CD4-positive, CD25-positive, alpha-beta regulatory T cell (primary cell): Measurements from ENCODE around the gene CCDC28A. TPM values are rescaled to one million over a fixed set of nuclear protein-coding genes. Genes with fewer than 3 reads are reported as not detected.
"Not testable (repeated sequence)": the region's sequence is repeated elsewhere in the genome, so short reads cannot be mapped to it uniquely, and the experiment has no call there.

Source experiments
- ATAC-seq, 2 donors: fragments of 150-1000 bp; cut with Tn5 transposase; one replicate each; pipeline ENCODE4 v1.10.0; 2021; ENCODE audit warnings: low read depth in 2 of 2, moderate number of reproducible peaks in 2 of 2, moderate library complexity in 1 of 2
- DNase-seq, 3 donors: peaks; one replicate each; pipeline versions ENCODE4 v3.0.0 to v3.0.0-alpha.2; 2012 to 2022; ENCODE audit warnings: mixed read lengths in 1 of 3
- H3K27ac ChIP-seq: one replicate; pipeline ENCODE4 v1.7.0; 2013; ENCODE audit warnings: mild to moderate bottlenecking, low read length; ENCODE audit not compliant: insufficient read depth, poor library complexity, severe bottlenecking
- H3K27me3 ChIP-seq: one replicate; pipeline ENCODE4 v1.7.0; 2013; ENCODE audit warnings: low read length; ENCODE audit not compliant: control insufficient read depth, insufficient read depth
- H3K36me3 ChIP-seq: one replicate; pipeline ENCODE4 v1.7.0; 2013; ENCODE audit warnings: mild to moderate bottlenecking, low read length, moderate library complexity; ENCODE audit not compliant: control insufficient read depth, insufficient read depth
- H3K4me1 ChIP-seq: 2 replicates; pipeline ENCODE4 v1.7.0; 2013; ENCODE audit warnings: mild to moderate bottlenecking, low read length; ENCODE audit not compliant: insufficient read depth, control insufficient read depth, poor library complexity, severe bottlenecking
- H3K4me3 ChIP-seq: one replicate; pipeline ENCODE4 v1.7.0; 2013; ENCODE audit warnings: low read depth, mild to moderate bottlenecking, low read length, moderate library complexity
- H3K9me3 ChIP-seq, 2 experiments: 1 replicate in 1 of 2; 2 replicates in 1 of 2; pipeline ENCODE4 v1.7.0; 2013; ENCODE audit warnings: low read length in 2 of 2, mild to moderate bottlenecking in 1 of 2, moderate library complexity in 1 of 2; ENCODE audit not compliant: control insufficient read depth in 2 of 2
- H3K27ac Mint-ChIP-seq, 3 donors: one replicate each; pipeline ENCODE4 v1.8.0; 2020 to 2022; ENCODE audit warnings: mild to moderate bottlenecking in 3 of 3, mixed read lengths in 3 of 3, moderate library complexity in 2 of 3
- H3K27me3 Mint-ChIP-seq: one replicate; pipeline ENCODE4 v1.8.0; 2022; ENCODE audit warnings: mild to moderate bottlenecking, mixed read lengths
- H3K36me3 Mint-ChIP-seq: one replicate; pipeline ENCODE4 v1.8.0; 2020; ENCODE audit warnings: mixed read lengths
- H3K4me1 Mint-ChIP-seq, 4 donors: one replicate each; pipeline ENCODE4 v1.8.0; 2020 to 2022; ENCODE audit warnings: mixed read lengths in 4 of 4, mild to moderate bottlenecking in 1 of 4
- H3K4me3 Mint-ChIP-seq, 4 donors: one replicate each; pipeline ENCODE4 v1.8.0; 2020 to 2022; ENCODE audit warnings: mild to moderate bottlenecking in 4 of 4, mixed read lengths in 4 of 4, moderate library complexity in 3 of 4
- H3K9me3 Mint-ChIP-seq, 7 donors: one replicate each; pipeline ENCODE4 v1.8.0; 2020 to 2022; ENCODE audit warnings: mixed read lengths in 7 of 7, mild to moderate bottlenecking in 3 of 7, moderate library complexity in 2 of 7
- polyA plus RNA-seq, 4 donors: library from polyadenylated mRNA; unstranded; fragments of 300-500 nt; fragmentation: Illumina TruSeq; gene quantifications; one replicate each; pipeline ENCODE4 v1.2.3, GENCODE V29; 2021
- total RNA-seq: library from RNA; stranded (reverse); gene quantifications from one replicate; pipeline ENCODE4 v1.2.3, GENCODE V29; 2022

CCDC28A gene
- total RNA-seq: 27.2 TPM
- polyA plus RNA-seq: 100 to 1,000 TPM in 1 of 4 donors, 10 to 100 TPM in 3; 77.6 to 112 (median 84.1) TPM

GRCh38 chr6:138773177-138774091, at the start of gene CCDC28A:
TSS of gene CCDC28A (plus strand) at chr6:138773769. CDS start at chr6:138776121, 2,352 bp downstream.
- ATAC-seq (peak; percentile 88 to 90), DNase-seq (peak; percentile 93 to 97 (median 97))
- peaks cover 19 to 40% (median 31%) of the 10 kb centered on the region in 4 donors for H3K4me1 Mint-ChIP-seq
- no peaks in the 10 kb centered on the region for H3K9me3 Mint-ChIP-seq
- peak within 1 kb of the TSS; percentile 98 to 100 (median 99) for H3K27ac Mint-ChIP-seq
- H3K4me3 ChIP-seq: peak within 1 kb of the TSS; percentile 97
- H3K27ac ChIP-seq: peak within 1 kb of the TSS; percentile 97
- peaks cover 20% of the 10 kb centered on the region for H3K4me1 ChIP-seq
- H3K36me3 Mint-ChIP-seq: peaks cover 19% of the 10 kb centered on the region
- no peaks in the 10 kb centered on the region for H3K27me3 ChIP-seq
- peak within 1 kb of the TSS; percentile 95 to 100 (median 100) for H3K4me3 Mint-ChIP-seq
- no peaks in the 10 kb centered on the region for H3K9me3 ChIP-seq
- H3K27me3 Mint-ChIP-seq: no peaks in the 10 kb centered on the region
- H3K36me3 ChIP-seq: peaks cover 19% of the 10 kb centered on the region

- Histone ChIP-seq H3K9me3 (no peaks in the 10 kb centered on the region), H3K27ac (no peak overlapping the region), H3K4me1 (no peaks in the 10 kb centered on the region), H3K36me3 (no peaks in the 10 kb centered on the region), H3K27me3 (peaks cover 3% of the 10 kb centered on the region), H3K4me3 (no peak overlapping the region)
- no peaks in the 10 kb centered on the region for H3K36me3 Mint-ChIP-seq
- peaks cover 0 to 1% (median 0%) of the 10 kb centered on the region in 7 donors for H3K9me3 Mint-ChIP-seq
- H3K4me3 Mint-ChIP-seq: no peak overlapping the region
- ATAC-seq (no peak), DNase-seq (no peak)
- H3K27ac Mint-ChIP-seq: no peak overlapping the region
- no peaks in the 10 kb centered on the region for H3K4me1 Mint-ChIP-seq
- H3K27me3 Mint-ChIP-seq: peaks cover 7% of the 10 kb centered on the region
Measured at GRCh38 chr6:138724015-138724414, 49.6 kb upstream of the CCDC28A start.

- Mint-ChIP-seq H3K36me3 (no peaks in the 10 kb centered on the region), H3K9me3 (peaks cover 0 to 2% (median 0%) of the 10 kb centered on the region in 7 donors), H3K27ac (no peak overlapping the region), H3K4me3 (no peak overlapping the region), H3K4me1 (no peaks in the 10 kb centered on the region), H3K27me3 (peaks cover 7% of the 10 kb centered on the region)
- ATAC-seq (no peak), DNase-seq (no peak)
- Histone ChIP-seq H3K9me3 (no peaks in the 10 kb centered on the region), H3K4me1 (no peaks in the 10 kb centered on the region), H3K4me3 (no peak overlapping the region), H3K36me3 (no peaks in the 10 kb centered on the region), H3K27ac (no peak overlapping the region), H3K27me3 (peaks cover 3% of the 10 kb centered on the region)
Measured at GRCh38 chr6:138726066-138726756, 47.4 kb upstream of the CCDC28A start.

- Mint-ChIP-seq H3K36me3 (no peaks in the 10 kb centered on the region), H3K4me1 (no peaks in the 10 kb centered on the region), H3K27ac (no peak overlapping the region), H3K4me3 (no peak overlapping the region), H3K27me3 (peaks cover 7% of the 10 kb centered on the region), H3K9me3 (peaks cover 0 to 2% (median 0%) of the 10 kb centered on the region in 7 donors)
- Histone ChIP-seq H3K27ac (no peak overlapping the region), H3K36me3 (no peaks in the 10 kb centered on the region), H3K27me3 (peaks cover 3% of the 10 kb centered on the region), H3K4me3 (no peak overlapping the region), H3K9me3 (no peaks in the 10 kb centered on the region), H3K4me1 (no peaks in the 10 kb centered on the region)
- DNase-seq (no peak), ATAC-seq (no peak)
Measured at GRCh38 chr6:138726757-138727097, 46.8 kb upstream of the CCDC28A start.

- Mint-ChIP-seq H3K36me3 (no peaks in the 10 kb centered on the region), H3K4me3 (no peak overlapping the region), H3K4me1 (no peaks in the 10 kb centered on the region), H3K9me3 (peaks cover 0 to 2% (median 0%) of the 10 kb centered on the region in 7 donors), H3K27ac (no peak overlapping the region), H3K27me3 (peaks cover 4% of the 10 kb centered on the region)
- Histone ChIP-seq H3K36me3 (no peaks in the 10 kb centered on the region), H3K4me1 (no peaks in the 10 kb centered on the region), H3K27me3 (peaks cover 3% of the 10 kb centered on the region), H3K4me3 (no peak overlapping the region), H3K27ac (no peak overlapping the region), H3K9me3 (no peaks in the 10 kb centered on the region)
- DNase-seq: no peak
- no peak for ATAC-seq
Measured at GRCh38 chr6:138727182-138727581, 46.4 kb upstream of the CCDC28A start.

GRCh38 chr6:138728662-138729061, 44.9 kb upstream of the CCDC28A start:
- Mint-ChIP-seq H3K27me3 (no peaks in the 10 kb centered on the region), H3K27ac (peak overlapping the region in 1 of 3 donors; percentile 15), H3K4me3 (no peak overlapping the region), H3K9me3 (peaks cover 0 to 2% (median 0%) of the 10 kb centered on the region in 7 donors), H3K36me3 (no peaks in the 10 kb centered on the region), H3K4me1 (no peaks in the 10 kb centered on the region)
- H3K9me3 ChIP-seq: no peaks in the 10 kb centered on the region
- no peak overlapping the region for H3K27ac ChIP-seq
- no peak overlapping the region for H3K4me3 ChIP-seq
- H3K4me1 ChIP-seq: no peaks in the 10 kb centered on the region
- DNase-seq (no peak), ATAC-seq (no peak)
- no peaks in the 10 kb centered on the region for H3K36me3 ChIP-seq
- H3K27me3 ChIP-seq: peaks cover 3% of the 10 kb centered on the region

- not testable (repeated sequence) for H3K27ac ChIP-seq, DNase-seq, H3K27me3 ChIP-seq, H3K4me1 ChIP-seq, H3K27ac Mint-ChIP-seq, H3K9me3 Mint-ChIP-seq, H3K36me3 ChIP-seq, H3K36me3 Mint-ChIP-seq, ATAC-seq, H3K27me3 Mint-ChIP-seq, H3K9me3 ChIP-seq, H3K4me3 ChIP-seq, H3K4me1 Mint-ChIP-seq, H3K4me3 Mint-ChIP-seq
Measured at GRCh38 chr6:138730037-138730436, 43.5 kb upstream of the CCDC28A start.
